GM12878 (cell line): ENCODE measurements around the gene SORBS2. TPM values are rescaled to one million over a fixed set of nuclear protein-coding genes. Genes with fewer than 3 reads are reported as not detected.

ENCODE experiments used
- CEBPB ChIP-seq, 2 experiments: fragments of 150-350 bp in 1 of 2; IDR thresholded peaks; 2 replicates each; pipeline ENCODE4 v1.6.1; 2012 to 2014; ENCODE audit warnings: low read depth in 2 of 2, low read length in 2 of 2, borderline replicate concordance in 1 of 2, inconsistent platforms in 1 of 2
- FOXM1 ChIP-seq: IDR thresholded peaks from 2 replicates; pipeline ENCODE4 v1.6.1; 2012; ENCODE audit warnings: low read depth, mild to moderate bottlenecking, inconsistent platforms, low read length, moderate library complexity
- HDAC6 ChIP-seq: fragments of 200-600 bp; sonication (generic); IDR thresholded peaks from one replicate; pipeline ENCODE4 v1.8.0; 2017; ENCODE audit warnings: antibody characterized with exemption; ENCODE audit not compliant: unreplicated experiment
- KAT2A ChIP-seq: conservative IDR thresholded peaks from 2 replicates; pipeline ENCODE4 v1.6.1; 2011; ENCODE audit warnings: low read depth, low read length; ENCODE audit not compliant: control insufficient read depth
- MEF2A ChIP-seq: IDR thresholded peaks from 2 replicates; pipeline ENCODE4 v1.6.1; 2011; ENCODE audit warnings: low read depth, mild to moderate bottlenecking, low read length, moderate library complexity; ENCODE audit not compliant: insufficient read depth
- NBN ChIP-seq: fragments of 450-650 bp; IDR thresholded peaks from 2 replicates; pipeline ENCODE4 v1.6.1; 2016
- SRF ChIP-seq, 2 experiments: IDR thresholded peaks; 2 replicates each; pipeline ENCODE4 v1.6.1; 2011; ENCODE audit warnings: low read depth in 2 of 2, low read length in 2 of 2, mild to moderate bottlenecking in 1 of 2, moderate library complexity in 1 of 2
- polyA plus RNA-seq, 11 experiments: library from polyadenylated mRNA; depleted of rRNA in 4 of 11; unstranded in 6 of 11; stranded (reverse) in 5 of 11; fragments of >200 nt; fragmentation: Nextera tagmentation in 4 of 11; fragmentation: Illumina TruSeq in 1 of 11; extraction: Ambion mirVana in 4 of 11; extraction: Trizol in 1 of 11; gene quantifications; 1 replicate in 1 of 11; 2 replicates in 10 of 11; pipeline versions ENCODE4 v1.2.1 to v1.2.3, GENCODE V29; 2011 to 2016; ENCODE audit warnings: inconsistent platforms in 2 of 11, missing spikeins in 2 of 11, low read depth in 1 of 11
- total RNA-seq, 4 experiments: library from RNA; depleted of rRNA in 3 of 4; stranded (reverse); fragments of >200 nt in 3 of 4; fragmentation: Illumina TruSeq in 1 of 4; extraction: Trizol in 1 of 4; gene quantifications; 2 replicates each; pipeline versions ENCODE4 v1.2.1 to v1.2.3, GENCODE V29; 2013 to 2021
- TF ChIP-seq, protein P1 (sequence below): IDR thresholded peaks from 2 replicates; pipeline ENCODE4 v1.6.1; 2011; ENCODE audit warnings: mild to moderate bottlenecking, low read depth, low read length, moderate library complexity; ENCODE audit not compliant: insufficient replicate concordance
- TF ChIP-seq, protein P2 (sequence below): fragments of 450-650 bp; IDR thresholded peaks from 2 replicates; pipeline ENCODE4 v1.6.1; 2017; ENCODE audit warnings: mild to moderate bottlenecking, moderate library complexity
- TF ChIP-seq, protein P3 (sequence below): IDR thresholded peaks from 2 replicates; pipeline ENCODE4 v1.6.1; 2012; ENCODE audit warnings: low read depth, low read length, improper control_type of control experiment

SORBS2 gene
- total and polyA plus RNA-seq, 10 of the 15 experiments (the other 5 are each of a cell fraction or from before 2014, with no cell fraction given), result 0.06 to 3.0 (median 0.79) TPM

DNA sequence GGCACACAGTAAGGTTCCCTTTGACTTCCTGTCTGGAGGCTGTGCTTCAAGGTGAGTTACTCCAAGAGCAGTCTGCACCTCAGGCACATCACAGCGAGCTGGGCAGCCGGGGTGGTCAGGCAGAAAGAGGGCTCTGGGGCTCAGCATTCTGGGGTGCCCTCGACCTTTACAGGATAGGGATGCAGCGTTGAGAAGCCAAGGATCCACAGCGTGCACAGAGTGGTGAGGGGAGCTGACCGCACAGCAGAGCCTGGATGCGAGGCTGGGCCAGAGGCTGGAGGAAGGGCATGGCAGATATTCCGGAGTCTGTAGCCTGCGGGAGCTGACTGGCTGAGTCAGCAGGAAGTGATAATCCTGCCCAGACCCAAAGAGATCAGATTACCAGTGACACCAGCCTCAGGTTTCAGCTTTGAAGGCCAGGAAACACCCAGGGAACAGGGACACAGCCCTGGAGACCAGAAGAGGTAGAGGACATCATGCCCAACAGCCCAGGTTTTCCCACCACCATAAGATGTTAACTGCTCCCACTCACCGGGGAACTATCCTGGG is 238.3 kb downstream of the SORBS2 start (continued):
- TF ChIP-seq KAT2A, result no peak
- TF ChIP-seq, protein P1, sequence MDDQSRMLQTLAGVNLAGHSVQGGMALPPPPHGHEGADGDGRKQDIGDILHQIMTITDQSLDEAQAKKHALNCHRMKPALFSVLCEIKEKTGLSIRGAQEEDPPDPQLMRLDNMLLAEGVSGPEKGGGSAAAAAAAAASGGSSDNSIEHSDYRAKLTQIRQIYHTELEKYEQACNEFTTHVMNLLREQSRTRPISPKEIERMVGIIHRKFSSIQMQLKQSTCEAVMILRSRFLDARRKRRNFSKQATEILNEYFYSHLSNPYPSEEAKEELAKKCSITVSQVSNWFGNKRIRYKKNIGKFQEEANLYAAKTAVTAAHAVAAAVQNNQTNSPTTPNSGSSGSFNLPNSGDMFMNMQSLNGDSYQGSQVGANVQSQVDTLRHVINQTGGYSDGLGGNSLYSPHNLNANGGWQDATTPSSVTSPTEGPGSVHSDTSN, result no peak
- no peak for TF ChIP-seq SRF (IDR thresholded peaks at IDR 0.05; ENCODE audit: low read depth in 2 of 2, low read length in 2 of 2)
- TF ChIP-seq MEF2A, result no peak
- TF ChIP-seq, protein P2, sequence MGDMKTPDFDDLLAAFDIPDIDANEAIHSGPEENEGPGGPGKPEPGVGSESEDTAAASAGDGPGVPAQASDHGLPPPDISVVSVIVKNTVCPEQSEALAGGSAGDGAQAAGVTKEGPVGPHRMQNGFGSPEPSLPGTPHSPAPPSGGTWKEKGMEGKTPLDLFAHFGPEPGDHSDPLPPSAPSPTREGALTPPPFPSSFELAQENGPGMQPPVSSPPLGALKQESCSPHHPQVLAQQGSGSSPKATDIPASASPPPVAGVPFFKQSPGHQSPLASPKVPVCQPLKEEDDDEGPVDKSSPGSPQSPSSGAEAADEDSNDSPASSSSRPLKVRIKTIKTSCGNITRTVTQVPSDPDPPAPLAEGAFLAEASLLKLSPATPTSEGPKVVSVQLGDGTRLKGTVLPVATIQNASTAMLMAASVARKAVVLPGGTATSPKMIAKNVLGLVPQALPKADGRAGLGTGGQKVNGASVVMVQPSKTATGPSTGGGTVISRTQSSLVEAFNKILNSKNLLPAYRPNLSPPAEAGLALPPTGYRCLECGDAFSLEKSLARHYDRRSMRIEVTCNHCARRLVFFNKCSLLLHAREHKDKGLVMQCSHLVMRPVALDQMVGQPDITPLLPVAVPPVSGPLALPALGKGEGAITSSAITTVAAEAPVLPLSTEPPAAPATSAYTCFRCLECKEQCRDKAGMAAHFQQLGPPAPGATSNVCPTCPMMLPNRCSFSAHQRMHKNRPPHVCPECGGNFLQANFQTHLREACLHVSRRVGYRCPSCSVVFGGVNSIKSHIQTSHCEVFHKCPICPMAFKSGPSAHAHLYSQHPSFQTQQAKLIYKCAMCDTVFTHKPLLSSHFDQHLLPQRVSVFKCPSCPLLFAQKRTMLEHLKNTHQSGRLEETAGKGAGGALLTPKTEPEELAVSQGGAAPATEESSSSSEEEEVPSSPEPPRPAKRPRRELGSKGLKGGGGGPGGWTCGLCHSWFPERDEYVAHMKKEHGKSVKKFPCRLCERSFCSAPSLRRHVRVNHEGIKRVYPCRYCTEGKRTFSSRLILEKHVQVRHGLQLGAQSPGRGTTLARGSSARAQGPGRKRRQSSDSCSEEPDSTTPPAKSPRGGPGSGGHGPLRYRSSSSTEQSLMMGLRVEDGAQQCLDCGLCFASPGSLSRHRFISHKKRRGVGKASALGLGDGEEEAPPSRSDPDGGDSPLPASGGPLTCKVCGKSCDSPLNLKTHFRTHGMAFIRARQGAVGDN, result no peak
- TF ChIP-seq CEBPB (IDR thresholded peaks at IDR 0.05; ENCODE audit: borderline replicate concordance in 1 of 2, low read depth in 2 of 2, low read length in 2 of 2), result no peak
- no peak for TF ChIP-seq HDAC6
- TF ChIP-seq NBN, result no peak
- TF ChIP-seq FOXM1, result no peak
- TF ChIP-seq, protein P3, sequence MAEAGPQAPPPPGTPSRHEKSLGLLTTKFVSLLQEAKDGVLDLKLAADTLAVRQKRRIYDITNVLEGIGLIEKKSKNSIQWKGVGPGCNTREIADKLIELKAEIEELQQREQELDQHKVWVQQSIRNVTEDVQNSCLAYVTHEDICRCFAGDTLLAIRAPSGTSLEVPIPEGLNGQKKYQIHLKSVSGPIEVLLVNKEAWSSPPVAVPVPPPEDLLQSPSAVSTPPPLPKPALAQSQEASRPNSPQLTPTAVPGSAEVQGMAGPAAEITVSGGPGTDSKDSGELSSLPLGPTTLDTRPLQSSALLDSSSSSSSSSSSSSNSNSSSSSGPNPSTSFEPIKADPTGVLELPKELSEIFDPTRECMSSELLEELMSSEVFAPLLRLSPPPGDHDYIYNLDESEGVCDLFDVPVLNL, result no peak
- TF ChIP-seq, all 136 proteins: peak for 0
